ENCODE data around the gene PCYT2.
A peak's percentile ranks its signal among the peaks of the same experiment; 100 is the strongest.

PCYT2 gene

DNA sequence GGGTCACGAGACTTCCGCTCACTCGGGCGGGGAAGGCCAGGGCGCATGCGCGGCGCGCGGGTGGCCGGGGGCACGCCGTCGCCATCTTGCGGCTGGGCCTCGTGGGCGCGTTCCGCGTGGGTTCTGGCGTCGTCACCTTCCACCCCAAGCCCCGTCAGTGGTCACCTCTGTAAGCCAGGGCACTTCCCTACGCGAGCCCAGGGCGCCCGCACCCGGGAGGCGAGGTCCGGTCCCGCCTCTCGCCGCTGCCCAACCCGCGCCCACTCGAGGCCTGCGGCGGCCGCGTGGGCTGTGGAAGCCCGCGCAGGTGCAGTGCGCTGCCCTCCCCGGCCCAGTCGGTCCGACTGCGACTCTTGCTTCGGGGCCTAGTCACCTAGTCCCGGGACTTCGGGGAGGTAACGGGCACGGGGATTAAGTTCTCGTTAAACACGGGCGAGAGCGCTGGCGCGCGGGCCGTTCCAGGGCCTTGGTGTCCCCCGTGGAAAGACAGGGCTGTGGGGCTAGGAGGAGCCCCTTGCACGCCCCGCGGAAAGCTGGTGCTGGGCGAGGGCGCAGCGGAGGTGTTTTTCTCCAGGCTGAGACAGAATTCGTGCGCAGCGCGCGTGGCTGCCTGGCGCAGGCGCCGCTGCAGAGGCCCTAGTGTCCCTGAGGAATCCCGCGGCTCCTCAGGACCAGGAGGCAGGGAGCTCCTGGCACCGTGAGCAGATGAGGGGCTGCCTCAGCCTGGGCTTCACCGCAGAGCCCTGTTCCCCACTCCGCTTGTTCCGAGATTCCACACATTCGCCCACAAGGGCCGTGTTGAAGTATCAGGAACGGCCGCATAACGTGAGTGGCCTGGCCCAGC, 39.6 kb downstream of the PCYT2 start:
- peak; percentile 93 for DNase-seq (ENCODE audit: low read depth)

DNA sequence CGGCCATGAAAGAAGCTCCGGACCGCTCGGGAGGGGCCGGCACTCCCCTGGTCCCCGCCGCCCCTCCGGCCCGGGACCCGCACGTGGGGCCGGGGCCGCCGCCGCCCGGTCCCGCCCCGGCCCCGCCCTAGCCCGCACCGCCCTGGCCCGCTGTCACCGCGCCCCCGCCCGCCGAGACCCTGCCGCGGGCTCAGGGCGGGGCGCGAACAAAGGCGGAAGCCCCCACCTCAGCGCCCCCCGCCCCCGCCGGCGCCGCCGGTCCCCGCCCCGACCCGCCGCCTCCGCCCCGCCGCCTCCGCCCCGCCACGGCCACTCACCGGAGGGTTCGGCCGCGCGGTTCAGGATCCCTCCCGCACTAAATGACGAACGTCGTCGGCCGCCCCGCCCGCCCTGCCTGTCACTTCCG, 40.2 kb downstream of the PCYT2 start, which contains the start of gene ARHGDIA:
ARHGDIA (minus strand) TSS at position 357 of the 406 bp plus-strand sequence. CDS start 1,407 bp downstream, outside the sequence.
- DNase-seq (ENCODE audit: low read depth): no peak

DNA sequence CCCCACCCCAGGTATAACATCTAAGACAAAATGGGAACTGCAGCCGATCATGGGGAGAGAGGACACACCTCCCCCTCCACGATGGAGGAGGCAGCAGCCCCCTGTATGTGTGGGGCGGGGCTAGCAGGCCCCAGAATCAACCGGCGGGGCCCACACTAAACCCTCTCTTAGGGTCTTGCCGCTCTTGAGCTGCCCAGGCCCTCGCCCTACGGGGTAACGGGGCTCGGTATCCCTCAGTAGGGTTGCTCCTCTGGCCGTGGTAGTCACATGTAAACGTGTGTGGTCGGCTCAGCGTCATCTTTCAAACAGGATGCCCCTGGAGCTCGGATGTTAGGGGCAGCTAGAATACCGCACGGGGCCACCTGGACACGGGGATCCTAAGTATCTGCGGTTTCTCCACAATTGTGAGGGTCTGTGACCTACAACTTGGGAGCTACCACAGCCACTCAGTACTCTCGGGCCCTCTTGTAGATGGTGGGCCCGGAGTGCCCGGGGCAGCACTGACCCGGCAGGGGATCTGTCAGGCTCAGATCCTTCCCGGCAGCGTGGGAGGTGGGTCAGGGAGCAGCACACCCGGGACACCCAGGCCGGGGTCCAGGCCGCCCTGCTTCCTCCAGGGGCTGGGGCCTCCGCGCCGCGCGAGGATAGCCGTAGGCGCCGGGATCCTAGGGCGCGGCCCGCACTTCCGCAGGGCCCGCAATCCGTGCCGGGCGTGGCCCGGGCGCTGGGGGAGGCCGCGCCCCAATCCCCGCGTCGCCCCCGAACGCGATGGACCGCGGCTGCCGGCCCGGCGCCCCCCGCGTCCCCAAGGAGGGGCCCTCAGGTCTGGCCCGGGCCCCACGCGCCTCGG, 40.8 kb downstream of the PCYT2 start:
- DNase-seq (ENCODE audit: low read depth): no peak

DNA sequence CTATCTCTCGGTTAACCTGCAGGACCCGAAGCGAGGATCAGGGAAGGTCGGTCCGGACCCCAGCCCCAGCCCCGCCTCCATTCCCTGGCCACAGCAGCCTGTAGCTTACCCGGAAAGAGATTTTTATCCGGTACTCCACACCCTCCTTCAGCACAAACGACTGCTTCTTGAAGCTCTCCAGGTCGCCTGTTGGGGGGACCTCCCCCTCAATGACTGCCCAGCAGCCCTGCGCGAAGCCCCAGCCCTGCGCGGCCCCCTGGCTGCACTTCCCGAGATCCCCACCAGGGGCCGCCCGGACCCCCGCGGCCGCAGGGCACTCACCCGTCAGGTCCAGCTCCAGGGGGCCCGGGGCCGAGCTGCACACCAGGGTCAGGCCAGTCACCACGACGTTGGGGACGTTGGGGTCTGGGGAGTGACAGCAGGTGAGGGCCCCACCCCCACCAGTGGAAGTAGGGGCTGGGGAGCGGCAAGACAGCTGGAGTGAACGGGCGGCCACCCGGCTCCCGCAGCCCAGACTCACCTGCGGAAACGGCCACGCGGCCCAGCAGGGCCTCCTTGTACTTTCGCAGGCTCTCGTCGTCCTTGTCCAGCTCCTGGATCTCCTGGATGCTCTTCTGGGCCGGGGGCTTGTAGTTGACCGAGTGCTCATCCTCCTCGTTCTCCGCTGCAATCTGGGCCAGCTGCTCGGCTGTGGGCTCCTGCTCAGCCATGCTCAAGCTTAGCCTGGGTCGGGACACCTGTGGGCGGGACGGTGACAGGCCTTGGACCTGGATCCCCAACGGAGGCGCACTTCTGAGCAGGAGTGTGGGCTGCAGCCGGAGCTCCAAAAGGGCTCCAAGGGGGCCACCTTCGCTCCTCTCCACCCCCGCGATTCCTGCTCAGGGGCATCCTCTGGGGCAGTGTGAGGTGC, 41.7 kb downstream of the PCYT2 start:
- no peak for DNase-seq (ENCODE audit: low read depth)

DNA sequence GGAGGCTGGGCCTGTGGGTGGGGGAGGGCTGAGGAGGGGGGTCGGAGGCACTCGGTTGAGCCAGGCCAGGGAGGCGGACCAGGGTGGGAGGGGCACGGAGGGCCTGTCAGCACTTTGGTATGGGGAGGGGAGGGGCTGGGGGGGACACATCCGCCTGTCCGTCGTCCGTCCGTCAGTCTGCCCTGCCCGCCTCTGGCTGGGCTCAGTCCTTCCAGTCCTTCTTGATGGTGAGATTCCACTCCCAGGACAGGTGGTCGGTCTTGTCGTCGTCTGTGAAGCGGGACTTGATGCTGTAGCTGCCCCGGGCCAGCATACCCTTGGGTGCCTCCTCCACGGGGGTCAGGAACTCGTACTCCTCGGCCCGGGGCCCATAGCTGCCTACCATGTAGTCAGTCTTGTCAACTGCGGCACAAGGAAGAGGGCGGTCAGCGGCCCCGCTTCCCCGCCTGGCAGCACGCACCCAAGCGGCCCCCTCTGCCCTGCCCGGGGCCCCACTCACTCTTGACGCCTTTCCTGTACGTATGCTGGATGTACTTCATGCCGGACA, 42.5 kb downstream of the PCYT2 start:
- no peak for DNase-seq (ENCODE audit: low read depth)

DNA sequence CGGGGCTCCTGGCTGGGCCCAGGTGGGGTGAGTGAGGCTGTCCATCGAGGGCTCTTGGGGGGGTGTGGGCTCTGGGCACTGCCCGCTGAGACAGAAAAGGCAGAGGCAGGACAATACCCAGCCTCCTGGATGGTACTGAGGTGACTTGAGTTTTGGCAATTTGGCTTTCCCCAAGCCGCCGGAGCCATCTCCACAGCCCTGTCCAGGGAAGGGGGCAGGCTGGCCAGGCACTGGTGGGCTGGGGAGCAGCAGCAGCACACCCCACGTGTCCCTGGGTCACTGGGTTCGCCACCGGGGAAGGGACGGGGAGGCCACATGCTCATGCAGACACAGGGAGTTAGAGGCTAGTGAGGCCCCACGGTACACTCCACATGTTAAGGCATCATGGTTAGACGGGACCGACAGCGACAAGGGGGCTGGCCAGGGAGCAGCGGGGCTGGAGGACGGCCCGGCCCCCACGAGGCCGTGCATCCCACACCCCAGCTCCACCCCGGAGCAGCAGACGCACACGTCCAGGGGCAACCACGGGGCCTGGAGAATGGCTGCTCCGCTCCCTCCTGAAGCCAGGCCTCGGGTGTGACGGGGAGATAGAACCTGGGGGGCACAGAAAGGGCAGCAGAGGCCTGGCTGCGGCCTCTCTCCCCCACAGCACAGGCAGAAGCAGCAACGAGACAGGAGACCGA, 43.1 kb downstream of the PCYT2 start:
- DNase-seq (ENCODE audit: low read depth): no peak

DNA sequence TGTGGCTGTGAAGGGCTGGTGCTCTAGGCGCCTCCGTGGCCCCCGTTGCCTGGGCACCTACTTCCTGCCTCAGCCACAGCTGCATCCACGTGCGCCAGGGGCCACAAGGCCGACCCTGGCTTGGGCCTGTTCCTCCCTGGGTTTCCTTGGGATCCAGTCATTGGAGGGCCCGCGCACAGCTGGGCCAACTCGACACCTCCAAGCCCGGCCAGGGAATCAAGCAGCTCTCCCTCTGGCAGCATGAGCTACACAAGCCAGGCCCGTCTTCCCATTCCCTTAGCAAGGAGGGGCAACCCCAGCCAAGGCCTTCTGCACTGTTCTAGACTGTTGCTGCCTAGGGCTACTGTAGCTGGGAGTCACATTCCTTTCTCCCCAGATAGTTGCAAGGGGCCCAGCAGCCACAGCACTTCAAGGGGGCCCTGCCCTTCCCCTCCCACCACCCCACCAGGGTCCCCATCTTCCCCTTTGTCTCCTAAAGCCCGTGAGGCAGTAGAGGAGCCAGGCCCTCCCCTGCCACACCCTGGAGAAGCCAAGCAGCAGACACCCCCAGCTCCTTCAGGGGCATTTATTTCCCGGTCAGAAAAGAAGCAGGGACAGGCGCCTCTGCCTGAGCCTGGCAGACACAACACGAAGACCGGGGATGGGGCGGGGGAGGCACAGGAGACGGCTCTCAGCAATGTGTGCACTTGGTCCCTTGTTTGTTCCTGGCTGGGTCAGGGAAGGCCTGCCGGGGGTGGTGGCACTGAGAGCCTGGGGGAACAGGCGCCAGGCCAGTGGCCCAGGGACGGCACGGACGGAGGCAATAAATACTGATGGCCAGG, 43.8 kb downstream of the PCYT2 start:
- DNase-seq (ENCODE audit: low read depth): no peak

DNA sequence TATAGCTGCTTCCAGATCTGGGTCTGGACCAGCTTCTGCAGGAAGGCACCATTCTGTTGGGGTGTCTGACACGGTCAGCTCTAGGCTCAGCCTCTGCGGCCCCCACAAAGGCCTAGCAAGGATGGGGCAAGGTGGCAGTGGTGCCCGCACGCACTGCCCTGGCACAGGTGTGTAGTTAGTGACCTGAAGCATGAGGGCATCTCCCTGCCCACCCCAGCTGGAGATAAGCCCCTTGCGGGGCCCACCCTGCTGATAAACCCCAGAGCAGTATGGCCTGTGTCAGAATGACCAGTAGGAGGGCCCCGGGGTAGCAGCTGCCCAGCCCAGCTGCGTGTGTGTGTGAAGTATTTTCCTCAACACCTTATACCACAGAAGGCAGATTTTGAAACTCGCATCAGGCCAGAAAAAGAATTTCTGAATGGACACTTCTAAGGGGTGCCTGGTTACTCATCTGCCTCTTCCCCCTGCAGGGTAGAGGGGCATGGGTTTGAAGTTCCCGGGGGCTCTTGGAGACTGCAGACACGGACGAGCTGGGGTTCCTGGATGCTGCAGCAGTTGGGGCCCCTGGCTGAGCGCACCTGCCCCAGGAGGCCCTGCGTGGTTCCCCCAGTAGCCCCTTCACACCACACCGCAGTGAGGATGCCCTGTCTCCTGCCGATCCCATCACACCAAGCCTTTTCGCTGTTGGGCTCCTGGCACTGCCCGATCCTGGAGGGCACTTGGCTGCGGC, 44.6 kb downstream of the PCYT2 start:
- DNase-seq (ENCODE audit: low read depth): no peak

DNA sequence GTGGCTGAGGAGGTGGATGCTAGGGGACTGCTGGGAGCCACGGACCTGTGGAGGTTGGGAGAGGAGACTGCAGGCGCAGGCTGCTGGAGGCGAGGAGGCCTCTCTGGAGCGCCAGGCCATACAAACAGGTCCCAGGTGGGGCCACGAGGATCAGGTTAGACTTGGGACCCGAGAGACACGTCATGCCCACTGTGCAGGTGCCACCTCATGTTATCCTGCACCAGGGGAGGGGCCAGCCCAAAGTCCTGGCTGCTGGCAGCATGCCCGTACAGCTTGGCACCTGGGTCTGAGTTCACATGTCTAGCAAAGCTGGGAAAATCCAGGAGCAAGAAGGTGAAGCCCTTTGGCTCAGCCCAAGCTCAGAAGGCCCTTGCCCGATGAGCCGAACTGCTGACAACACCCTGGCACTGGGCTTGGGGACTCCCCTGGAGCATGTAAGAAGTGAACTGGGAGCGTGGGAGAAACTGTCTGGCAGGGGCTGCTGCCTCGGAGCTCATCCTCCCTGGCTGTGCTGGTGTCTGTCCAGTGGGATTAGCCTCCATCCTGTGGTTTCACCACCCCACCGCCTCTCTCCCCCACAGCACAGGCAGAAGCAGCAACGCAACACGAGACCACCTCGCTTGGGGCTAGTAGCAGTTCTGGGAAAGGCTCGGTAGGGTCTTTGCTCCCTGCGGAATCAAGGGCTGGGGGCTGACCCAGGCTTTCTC, 45.3 kb downstream of the PCYT2 start:
- DNase-seq (ENCODE audit: low read depth): no peak

DNA sequence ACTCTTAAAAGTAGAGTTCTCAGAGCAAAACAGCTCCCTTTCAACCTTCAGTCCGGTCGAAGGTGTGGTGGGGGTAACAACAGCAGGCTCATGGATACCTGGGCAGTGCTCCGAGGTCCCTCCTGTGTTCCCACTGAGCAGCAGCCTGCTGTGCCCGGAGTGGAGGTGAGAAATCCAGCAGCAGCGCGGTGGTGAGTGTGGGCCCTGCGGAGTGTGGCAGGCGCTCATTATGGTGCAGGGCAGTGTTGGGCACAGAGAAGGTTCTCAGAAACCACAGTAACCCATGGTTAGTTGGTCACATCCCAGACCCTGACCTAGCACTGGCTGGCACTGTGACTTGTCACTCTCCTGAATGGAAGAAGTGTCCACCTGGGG, 45.9 kb downstream of the PCYT2 start:
- no peak for DNase-seq (ENCODE audit: low read depth)

DNA sequence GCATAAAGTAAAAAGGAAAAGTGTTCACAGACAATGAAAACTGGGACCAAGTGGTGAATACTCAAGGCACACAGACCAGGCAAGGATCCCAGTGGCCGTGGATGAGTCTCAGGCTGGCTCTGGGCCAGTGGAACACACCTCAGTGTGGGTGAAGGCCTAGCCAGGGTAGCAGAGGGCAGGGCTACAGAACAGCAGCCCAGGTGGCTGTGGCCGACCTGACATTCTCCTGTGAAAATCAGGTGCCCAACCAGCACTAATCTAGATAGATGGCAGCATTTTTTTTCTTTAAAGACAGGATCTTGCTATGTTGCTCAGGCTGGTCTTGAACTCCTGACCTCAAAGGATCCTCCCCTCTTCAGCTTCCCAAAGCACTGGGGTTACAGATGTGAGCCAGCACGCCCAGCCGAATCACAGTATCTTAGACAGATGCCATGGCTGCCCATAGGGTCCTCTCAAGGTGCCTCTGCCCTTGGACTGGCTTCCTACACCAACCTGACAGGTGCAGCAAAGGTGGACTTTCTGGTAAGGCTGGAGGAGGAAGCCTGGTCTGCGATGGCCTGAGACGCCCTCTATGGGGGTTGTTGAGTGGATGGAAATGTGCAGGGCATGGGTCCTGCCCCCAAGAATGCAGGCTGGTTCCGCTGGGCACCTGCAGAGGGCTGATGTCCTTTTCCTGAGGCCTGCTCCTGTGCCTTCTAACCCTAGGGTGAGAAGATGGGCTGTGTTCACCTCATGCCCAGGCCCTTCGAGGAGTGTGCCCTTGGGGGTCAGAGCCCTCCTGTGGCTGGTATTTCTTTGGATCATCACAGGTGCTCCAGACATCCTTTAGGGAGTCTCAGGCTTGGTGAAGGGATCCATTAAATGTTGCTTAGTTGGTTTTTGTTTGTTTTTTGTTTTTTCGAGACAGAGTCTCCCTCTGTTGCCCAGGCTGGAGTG, 47.1 kb downstream of the PCYT2 start:
- no peak for DNase-seq (ENCODE audit: low read depth)

DNA sequence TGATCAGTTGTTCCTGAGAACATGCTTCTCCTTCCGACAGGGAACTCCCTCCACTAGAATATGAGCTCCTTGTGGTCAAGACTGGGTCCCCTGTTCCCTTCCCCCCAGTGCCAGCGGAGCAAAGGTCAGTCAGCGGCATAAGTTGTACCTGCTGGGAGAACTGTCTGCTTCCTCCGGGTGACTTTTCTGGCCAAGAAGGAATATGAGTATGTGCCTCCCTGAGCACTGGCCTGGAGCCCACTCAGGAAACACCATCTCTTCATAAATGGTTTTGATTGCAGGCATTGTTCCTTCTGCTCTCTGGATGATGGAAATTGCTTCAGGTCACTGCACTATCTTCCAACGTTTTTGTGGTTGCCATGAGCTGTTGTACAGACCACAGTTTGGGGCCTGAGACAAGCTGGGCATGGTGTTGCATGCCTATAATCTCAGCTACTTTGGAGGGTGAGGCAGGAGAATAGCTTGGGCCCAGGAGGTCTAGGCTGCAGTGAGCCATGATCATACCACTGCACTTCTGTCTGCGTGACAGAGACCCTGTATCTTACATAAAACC, 48.0 kb downstream of the PCYT2 start:
- no peak for DNase-seq (ENCODE audit: low read depth)

DNA sequence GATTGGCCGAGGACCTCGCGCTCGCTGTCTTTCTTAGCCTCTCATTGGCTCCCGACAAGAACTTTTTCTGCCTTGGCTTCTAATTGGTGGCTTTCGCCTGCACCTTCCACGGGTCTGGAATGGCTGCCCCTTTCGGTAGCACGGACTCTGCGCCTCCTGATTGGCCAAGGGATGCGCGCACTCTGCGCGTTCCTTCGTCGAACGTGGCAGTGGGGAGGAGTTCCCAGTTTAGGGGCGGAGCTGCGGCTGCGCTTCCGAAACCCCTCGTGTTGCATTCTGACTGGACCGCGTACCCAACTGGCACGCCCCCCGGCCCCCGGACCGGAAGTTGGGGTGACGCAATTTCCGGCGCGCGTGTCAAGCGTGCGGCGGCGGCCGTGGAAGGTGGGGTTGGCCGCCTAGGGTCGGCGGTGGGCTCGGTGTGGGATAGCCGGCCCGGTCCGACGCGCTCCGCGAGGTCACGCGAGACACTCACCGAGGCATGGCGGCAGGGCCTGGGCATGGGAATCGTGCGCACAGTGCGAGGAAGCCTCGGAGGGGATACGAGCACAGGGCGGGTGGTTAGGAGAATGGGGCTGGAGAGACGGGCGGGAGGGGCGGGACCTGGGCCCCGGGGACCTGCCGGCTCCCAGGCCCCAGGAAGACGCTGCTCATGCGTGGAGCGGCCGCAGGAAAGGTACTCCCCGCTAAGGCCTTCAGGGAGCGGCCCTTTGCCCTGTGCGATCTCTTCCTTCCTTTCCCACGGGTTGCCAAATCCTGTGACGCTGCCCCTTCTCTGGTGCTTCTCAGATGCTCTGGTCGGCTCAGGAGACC, 50.2 kb downstream of the PCYT2 start:
- DNase-seq (ENCODE audit: low read depth): peak; percentile 99

DNA sequence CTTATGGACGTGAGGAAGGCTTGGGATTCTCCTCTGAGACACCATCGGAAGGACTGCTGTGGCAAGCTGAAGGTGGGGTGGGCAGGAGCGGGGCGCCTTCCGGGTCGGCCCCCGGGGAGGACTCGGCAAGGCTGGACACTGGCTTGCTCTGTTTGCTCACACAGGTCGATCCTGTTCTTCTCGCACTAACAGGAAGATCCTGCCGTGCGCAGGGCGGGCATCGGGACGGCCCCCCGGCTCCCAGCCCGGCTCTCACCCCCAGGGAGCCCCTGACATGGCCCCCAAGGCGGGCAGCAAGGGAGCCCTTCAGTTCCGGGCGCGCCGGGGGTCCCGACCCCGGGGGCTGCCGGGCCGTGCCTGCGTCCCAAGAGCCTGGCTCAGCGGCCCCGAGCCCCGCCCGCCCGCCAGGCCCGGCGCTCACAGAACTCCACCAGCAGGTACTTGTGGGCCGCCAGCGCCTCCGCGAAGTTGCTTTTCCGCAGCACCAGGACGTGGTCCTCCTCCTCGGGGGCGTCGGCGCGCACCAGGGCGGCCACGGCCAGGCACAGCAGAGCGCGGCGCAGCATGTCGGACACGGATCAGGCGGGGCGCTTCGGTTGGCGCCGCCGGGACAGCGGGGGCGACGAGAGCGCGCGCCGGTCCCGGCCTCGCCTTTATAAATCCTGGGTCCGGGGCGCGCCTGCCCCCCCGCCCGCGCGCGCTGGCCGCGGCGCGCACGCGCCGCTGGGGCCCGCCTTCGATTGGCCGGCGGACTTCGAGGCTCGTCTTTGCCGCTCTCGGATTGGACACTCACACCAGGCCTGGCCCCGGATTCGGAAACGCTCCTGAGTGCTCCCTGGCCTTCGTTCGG, 51.1 kb downstream of the PCYT2 start, which contains the start of gene P4HB:
P4HB (minus strand) TSS at position 630 of the 850 bp plus-strand sequence; CDS start at position 566, 64 bp downstream.
- no peak for DNase-seq (ENCODE audit: low read depth)
